GM21381 (cell line): Measurements from ENCODE around the gene SET.
"Not testable (repeated sequence)": the region's sequence is repeated elsewhere in the genome, so short reads cannot be mapped to it uniquely, and the experiment has no call there.

ENCODE experiments used
- ATAC-seq: cut with Tn5 transposase; IDR thresholded peaks from one replicate; pipeline ENCODE4 v1.9.1; 2021; ENCODE audit warnings: mild to moderate bottlenecking, moderate library complexity; ENCODE audit not compliant: unreplicated experiment

Gene SET, protein sequence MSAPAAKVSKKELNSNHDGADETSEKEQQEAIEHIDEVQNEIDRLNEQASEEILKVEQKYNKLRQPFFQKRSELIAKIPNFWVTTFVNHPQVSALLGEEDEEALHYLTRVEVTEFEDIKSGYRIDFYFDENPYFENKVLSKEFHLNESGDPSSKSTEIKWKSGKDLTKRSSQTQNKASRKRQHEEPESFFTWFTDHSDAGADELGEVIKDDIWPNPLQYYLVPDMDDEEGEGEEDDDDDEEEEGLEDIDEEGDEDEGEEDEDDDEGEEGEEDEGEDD

DNA sequence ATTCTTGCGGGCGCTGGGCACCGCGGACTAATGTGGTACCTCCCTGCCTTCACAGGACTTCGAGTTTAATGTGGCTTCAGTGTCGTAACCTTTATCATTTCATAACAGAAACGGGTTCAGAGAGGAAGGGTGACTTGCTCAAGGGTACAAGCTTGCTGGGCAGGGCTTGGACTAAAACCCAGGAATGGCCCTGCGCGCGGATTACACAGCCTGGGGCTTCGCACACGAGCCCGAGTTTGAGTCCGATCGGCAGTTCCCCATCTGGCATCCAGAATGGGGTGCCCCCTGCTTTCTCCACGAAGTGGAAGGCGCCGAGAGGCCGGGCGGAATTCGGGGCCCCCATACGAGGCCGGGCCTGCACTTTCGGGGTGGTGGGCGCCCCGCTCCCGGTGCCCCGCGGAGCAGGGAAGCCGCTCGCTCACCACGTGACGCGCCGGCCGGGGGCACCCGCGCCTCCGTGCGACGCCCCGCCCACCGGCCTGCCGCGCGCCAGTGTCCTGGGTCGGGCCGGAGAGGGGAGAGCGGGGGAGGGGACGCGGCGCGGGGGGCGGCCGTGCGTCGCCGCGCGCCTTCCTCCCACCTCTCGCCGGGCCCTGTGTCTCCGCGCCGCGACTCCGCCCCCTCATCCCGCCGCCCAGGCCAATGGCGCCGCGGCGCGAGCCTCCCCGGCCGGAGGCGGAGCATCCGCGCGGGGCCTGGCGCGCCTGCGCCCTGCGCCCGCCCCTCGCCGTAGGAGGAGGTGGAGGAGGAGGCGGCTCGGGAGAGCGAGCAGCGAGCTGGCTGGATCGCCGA is at the start of gene SET:
SET (plus strand) TSS at position 722 of the 792 bp plus-strand sequence. CDS start 361 bp downstream, outside the sequence.
- ATAC-seq, result peak; percentile 67

DNA sequence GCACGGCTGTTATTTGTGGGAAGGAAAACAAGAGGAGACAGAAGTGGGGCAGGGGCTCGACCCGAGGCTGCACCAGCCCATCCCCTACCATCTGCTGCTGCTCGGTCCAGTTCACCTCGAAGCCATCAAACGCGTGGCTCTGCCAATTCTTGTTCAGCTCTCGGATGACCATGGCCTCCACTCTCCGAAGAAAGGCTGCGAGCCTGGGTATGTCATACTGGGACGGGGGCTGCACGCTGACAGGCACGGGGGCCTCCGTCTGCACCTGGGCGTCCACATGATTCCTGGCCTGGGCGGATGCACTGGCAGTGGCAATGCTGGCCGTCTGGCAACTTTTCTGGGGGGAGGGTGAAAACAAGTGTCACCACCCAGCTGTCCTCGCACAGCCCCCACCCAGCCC is 48.4 kb upstream of the SET start:
- no peak for ATAC-seq

DNA sequence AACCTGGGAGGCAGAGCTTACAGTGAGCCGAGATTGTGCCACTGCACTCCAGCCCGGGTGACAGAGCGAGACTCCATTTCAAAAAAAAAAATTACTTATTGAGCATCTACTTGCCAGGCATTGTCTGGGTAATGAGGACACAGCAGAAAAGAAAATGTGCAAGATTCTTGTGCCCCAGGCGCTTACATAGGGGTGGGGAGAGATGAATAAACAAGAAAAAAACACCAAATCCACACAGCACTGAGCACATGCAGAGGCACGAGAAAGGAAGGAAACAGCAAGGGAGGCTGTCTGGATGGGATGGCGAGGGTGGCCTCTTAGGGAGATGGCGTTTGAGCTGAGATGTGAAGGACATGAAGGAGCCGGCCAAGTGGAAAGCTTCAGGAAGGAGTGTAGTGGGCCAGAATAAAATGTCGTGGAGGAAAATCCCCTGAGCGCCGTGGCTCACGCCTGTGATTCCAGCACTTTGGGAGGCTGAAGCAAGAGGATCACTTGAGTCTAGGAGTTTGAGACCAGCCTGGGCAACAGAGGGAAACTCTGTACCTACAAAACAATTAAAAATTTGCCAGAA is 46.3 kb upstream of the SET start:
- ATAC-seq, result peak; percentile 8

DNA sequence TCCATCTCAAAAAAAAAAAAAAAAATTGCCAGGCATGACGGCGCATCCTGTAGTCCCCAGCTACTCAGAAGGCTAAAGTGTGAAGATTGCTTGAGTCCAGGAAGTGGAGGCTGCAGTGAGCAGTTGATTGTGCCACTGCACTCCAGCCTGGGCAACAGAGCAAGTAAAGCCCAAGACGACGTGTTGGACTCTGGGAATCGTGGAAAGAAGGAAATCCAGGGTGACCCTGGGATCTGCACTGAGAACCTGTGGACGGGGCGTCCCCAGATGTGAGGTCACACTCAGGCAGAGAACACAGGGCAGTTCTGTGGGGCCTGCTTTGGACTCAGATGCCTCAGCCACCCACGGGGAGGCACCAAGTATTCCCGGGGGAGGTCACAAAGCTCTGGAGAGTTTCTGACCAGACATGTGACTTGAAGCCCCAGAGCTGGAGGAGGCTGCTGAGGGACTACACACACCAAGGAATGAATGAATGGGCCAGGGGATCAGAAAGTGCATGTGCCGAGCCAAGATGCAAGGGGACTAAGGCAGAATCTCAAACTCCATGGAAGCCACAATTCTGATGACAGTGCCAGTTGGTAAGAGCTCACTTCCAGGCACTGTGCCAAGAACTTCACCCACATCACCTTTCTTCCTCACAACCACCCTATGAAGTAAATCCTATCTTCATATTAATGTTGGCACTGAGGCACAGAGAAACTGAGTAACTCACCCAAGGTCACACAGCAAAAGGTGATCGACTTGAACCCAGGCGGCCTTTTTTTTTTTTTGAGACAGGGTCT is 45.3 kb upstream of the SET start:
- peak; percentile 63 for ATAC-seq

DNA sequence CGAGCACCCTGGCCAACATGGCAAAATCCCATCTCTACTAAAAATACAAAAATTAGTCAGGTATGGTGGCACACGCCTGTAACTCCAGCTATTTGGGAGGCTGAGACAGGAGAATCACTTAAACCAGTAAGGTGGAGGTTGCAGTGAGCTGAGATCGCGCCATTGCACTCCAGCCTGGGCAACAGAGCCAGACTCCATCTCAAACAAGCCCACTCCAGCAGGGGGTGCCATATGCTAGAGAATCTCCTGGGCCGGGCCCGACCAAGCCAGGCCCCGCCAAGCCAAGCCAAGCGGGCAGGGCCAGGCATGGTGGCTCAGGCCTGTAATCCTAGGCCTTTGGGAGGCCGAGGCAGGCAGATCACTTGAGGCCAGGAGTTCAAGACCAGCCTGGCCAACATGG is 40.8 kb upstream of the SET start:
- ATAC-seq, result not testable (repeated sequence)

DNA sequence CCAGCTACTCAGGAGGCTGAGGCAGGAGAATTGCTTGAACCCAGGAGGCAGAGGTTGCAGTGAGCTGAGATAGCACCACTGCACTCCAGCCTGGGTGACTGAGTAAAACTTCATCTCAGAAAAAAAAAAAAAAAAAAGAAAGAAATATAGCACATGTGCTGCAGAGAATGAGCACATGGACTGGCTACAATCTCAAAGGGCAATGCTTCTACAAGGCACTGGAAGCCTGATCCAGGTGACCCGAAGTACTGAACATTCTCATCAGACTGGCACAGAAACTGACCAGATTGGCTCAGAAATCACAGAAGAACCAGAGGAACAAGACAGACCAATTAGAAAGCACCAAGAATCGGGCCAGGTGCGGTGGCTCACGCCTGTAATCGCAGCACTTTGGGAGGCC is 37.2 kb upstream of the SET start:
- ATAC-seq, result no peak

DNA sequence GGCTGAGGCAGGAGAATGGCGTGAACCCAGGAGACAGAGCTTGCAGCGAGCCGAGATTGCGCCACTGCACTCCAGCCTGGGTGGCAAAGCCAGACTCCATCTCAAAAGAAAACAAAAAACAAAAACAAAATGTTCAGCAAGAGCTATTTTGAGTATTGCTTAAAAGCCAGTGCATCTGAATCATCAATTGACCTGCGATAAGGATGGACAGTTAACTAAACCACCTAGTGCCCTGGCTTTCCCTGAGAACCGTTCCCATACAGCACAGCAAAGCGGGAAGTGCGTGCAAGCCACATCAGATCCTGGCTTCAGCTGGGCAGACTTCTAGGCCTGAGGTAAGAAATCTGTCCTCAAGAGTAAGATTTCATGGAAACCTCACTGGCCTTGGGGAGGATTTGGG is 35.1 kb upstream of the SET start:
- no peak for ATAC-seq

DNA sequence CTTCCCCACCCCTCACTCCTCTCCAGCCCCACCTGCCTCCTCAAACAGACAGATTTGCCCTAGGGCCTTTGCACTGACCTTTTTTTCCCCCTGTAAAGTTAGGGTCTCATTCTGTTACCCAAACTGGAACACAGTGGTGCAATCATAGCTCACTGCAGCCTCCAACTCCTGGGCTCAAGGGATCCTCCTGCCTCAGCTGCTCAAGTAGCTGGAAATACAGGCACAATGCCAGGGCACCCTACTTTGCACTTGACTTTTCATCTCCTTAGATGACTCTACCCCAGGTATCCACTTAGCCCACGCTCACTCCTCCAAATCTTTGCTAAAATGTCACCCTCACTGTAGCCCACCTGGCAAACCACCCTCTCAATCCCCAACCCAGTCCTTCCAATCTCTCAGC is 34.5 kb upstream of the SET start:
- no peak for ATAC-seq

DNA sequence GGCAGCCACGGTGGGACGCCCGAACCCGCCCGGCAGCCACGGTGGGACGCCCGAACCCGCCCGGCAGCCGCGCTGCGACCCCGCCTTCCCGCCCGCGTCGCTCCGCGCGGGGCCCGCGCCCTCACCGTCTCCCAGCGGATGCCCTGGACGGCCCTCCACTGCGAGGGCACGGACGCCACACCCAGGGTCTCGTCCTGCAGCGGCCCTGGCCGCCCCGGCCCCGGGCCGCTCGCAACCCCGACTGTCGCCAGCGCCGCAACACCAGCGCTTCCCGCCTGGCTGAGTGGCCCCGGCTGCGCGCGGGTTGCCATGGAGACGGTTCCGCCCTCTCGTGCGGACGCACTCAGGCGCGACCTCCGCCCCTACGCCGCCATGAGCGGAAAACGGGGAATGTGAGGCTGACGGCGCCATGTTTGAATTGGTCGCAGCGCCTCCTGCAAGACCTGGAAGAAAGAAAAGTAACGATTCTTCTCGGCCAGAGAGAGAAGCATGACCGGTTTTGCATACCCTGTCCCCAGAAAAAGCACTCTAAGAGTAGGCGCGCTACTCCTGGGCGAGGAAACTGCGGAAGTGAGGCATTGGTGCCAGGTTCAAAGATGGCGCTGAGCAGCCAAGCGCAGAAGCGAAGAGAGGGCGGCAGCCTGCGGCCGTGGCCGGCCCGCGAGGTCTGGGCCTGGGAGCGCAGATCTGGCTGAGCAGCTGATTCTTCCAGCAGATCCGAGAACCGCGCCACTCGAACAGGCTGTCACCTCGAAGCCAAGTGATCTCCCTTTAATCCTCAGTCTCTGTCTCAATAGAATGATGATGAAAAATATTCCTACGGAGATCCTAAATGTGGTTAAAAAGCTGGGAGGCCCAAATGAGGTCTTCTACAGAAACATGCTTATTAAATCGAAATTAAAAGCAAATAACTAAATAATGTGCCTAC is 32.3 kb upstream of the SET start, which contains the start of gene DYNC2I2:
DYNC2I2 (minus strand) TSS at position 432 of the 928 bp plus-strand sequence; CDS start at position 311, 121 bp downstream.
- peak; percentile 78 for ATAC-seq

DNA sequence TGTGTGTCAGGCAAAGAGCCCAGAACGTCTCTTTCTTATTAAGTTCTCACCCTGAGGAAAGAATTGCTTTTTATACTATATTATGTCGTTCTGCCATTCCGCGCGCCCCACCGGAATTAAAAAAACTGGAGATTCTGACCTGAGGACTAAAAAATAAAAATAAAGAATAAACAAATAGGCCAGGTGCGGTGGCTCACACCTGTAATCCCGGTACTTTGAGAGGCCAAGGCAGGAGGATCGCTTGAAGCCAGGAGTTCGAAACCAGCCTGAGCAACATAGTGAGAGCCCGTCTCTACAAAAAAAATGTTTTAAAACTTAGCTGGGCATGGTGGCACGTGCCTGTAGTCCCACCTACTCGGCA is 31.7 kb upstream of the SET start:
- ATAC-seq, result no peak

DNA sequence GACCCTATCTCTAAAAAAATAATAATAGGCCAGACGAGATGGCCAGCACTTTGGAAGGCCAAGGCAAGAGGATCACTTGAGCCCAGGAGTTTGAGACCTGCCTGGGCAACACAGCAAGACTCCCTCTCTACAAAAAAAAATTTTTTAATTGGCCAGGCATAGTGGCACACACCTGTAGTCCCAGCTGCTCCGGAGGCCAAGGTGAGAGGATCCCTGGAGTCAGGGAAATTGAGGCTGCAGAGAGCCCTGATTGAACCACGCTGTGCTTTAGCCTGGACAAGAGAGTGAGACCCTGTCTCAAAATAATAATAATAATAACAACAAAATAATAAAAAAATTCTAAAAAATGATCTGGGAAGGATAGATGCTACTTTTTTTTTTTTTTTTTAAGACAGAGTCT is 31.2 kb upstream of the SET start:
- no peak for ATAC-seq

DNA sequence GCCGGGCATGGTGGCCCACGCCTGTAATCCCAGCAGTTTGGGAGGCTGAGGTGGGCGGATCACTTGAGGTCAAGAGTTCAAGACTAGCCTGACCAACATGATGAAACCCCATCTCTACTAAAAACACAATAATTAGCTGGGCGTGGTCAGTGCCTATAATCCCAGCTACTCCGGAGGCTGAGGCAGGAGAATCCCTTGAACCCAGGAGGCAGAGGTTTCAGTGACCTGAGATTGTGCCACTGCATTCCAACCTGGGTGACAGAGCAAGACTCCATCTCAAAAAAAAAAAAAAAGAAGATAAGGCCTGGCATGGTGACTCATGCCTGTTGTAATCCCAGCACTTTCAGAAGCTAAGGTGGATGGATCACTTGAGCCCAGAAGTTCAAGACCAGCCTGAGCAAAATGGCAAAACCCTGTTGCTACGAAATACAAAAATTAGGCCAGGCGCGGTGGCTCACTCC is 22.5 kb upstream of the SET start:
- ATAC-seq, result not testable (repeated sequence)

DNA sequence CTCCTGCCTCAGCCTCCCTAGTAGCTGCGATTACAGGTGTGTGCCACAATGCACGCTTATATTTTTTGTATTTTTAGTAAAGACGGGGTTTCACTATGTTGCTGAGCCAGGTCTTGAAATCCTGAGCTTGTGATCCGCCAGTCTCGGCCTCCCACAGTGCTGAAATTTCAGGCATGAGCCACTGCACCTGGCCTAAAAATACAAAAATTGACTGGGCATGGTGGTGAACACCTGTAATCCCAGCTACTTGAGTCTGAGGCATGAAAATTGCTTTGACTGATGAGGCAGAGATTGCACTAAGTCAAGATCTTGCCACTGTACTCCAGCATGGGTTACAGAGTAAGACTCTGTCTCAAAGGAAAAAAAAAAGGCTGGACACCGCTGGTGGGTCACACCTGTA is 19.2 kb upstream of the SET start:
- ATAC-seq, result no peak

DNA sequence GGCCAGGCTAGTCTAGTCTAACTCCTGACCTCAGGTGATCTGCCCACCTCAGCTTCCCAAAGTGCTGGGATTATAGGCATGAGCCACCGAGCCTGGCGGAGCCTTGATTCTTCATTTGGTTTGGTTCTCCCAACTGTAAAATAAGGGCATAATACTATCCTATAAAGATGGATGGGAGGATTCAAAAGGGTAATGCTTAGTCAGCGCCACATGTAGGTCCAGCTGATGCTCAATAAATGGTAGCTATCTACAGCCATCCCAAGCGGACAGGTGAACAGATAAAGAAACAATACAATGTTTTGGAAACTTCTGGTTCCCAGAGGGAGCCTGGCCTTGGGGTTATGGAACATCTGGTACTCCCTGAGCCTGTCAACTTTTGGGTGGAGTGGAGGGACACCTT is 13.6 kb upstream of the SET start:
- no peak for ATAC-seq

DNA sequence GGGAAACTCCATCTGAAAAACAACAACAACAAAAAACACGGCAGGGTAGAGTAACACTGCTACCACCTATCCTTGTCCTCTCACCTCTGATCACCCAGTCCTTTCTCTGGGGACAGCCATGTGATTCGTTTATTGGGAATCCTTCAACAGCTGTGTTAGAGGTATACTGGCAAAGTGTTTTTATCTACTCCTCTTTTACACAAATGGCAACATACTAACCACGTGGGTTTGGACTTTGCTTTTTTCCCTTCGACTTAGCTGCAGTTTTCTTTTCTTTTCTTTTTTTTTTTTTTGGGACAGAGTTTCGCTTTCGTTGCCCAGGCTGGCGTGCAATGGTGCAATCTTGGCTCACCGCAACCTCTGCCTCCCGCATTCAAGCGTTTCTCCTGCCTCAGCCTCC is 11.2 kb upstream of the SET start:
- ATAC-seq, result no peak

DNA sequence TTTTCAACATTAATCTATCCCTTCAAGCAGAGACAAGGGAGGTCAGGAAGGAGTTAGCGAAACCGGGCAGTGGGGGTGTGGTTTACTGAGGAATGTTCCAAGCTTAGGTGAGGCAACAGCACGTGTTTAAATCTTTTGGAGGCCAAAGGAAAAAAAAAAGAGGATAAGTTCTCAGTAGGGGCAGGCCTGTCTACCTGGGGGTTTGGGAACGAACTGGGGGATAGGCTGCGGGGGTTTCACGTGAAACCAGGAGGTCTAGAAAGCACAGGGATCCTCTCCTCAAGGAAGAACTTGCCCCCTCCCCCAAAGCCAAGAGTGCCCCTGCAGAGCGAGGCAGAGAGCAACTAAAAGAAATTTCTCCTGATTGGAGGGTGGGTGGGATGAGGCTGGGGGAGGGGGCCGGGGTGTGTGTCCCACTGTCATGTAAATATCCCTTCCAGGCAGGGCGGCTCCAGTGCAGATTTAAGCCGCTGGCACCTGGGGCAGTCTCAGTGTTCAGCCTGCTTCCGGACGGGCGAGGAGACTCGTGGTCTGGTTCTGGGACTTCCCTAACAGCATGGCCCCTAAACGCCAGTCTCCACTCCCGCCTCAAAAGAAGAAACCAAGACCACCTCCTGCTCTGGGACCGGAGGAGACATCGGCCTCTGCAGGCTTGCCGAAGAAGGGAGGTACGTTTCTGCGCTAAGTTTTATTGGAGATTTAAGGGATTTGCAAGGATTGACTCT is 5.5 kb upstream of the SET start:
- no peak for ATAC-seq

DNA sequence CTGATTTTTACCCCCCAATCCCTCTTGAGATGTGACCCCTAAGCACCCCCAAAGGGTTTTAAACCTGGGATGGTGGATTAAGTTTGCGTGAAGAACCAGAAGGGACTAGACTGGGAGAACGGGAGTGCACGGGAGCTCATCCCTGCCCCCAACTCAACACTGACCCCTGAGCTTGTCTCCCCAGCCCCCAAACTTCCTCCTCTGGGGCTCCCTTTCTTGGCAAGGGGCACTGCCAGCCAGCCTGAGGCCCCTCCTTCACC is 5.0 kb upstream of the SET start:
- ATAC-seq, result peak; percentile 1

DNA sequence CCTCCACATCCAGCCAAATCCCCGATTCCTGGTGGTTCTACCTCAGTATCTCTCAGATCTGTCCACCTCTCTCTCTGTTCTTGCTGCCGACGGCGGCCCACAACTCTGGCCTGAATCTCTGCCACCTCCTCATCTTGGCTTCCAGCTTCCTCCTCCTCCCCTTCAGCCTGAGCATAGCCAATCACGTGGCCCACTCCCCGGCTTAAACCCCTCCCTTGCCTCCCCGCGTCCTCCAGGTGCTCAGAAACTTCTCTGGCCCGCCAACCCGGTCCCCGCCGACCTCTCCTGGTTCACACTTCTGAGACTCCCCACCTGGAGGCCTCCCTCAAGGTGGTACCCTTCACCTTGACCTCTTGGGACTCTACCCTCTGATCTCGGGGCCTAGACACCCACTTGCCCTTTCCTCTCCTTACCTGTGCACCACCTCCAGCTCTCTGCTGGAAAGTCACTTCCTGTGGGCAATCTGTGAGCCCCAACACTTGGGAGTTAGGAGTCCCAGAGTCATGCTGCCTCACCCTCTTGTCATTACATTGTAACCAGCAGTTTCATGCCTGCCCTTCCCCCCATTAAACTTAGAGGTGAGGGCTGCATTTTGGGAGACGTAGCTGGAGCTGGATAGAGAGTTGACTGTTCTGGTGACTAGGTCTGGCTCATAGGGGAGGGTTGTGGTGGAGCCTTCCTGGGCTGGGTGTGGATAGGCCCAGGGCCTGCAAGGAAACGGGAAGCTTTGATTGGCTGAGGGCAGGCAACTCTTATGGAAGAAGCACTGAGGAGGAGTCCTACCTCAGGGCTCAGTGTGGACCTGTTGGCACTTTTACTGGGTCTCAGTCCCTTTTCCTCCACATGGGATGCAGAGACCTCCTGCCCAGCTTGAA is 4.5 kb upstream of the SET start:
- peak; percentile 33 for ATAC-seq
